Activated naive CD8-positive, alpha-beta T cell treated with anti-CD3 and anti-CD28 coated beads for 36 hours (primary cell): Measurements from ENCODE around the gene PLCL1. TPM values are rescaled to one million over a fixed set of nuclear protein-coding genes. Genes with fewer than 3 reads are reported as not detected.
A peak's percentile ranks its signal among the peaks of the same experiment; 100 is the strongest.

ENCODE experiments used
- DNase-seq: peaks from one replicate; pipeline ENCODE4 v3.0.0; 2021
- H3K27ac Mint-ChIP-seq: one replicate; pipeline ENCODE4 v1.8.0; 2022; ENCODE audit warnings: mild to moderate bottlenecking, moderate library complexity, mixed read lengths
- H3K27me3 Mint-ChIP-seq: one replicate; pipeline ENCODE4 v1.8.0; 2022; ENCODE audit warnings: mild to moderate bottlenecking, mixed read lengths
- H3K36me3 Mint-ChIP-seq: one replicate; pipeline ENCODE4 v1.8.0; 2021; ENCODE audit warnings: mild to moderate bottlenecking, mixed read lengths
- H3K4me1 Mint-ChIP-seq: one replicate; pipeline ENCODE4 v1.8.0; 2021; ENCODE audit warnings: mixed read lengths
- H3K4me3 Mint-ChIP-seq: one replicate; pipeline ENCODE4 v1.8.0; 2022; ENCODE audit warnings: mild to moderate bottlenecking, moderate library complexity, mixed read lengths
- H3K9me3 Mint-ChIP-seq: one replicate; pipeline ENCODE4 v1.8.0; 2022; ENCODE audit warnings: mixed read lengths
- total RNA-seq, 2 experiments: library from RNA; stranded (reverse); gene quantifications; one replicate each; pipeline ENCODE4 v1.2.3, GENCODE V29; 2021

Gene PLCL1
- total RNA-seq, 2 experiments from 2014 or later = 0.22 to 0.23 TPM

DNA sequence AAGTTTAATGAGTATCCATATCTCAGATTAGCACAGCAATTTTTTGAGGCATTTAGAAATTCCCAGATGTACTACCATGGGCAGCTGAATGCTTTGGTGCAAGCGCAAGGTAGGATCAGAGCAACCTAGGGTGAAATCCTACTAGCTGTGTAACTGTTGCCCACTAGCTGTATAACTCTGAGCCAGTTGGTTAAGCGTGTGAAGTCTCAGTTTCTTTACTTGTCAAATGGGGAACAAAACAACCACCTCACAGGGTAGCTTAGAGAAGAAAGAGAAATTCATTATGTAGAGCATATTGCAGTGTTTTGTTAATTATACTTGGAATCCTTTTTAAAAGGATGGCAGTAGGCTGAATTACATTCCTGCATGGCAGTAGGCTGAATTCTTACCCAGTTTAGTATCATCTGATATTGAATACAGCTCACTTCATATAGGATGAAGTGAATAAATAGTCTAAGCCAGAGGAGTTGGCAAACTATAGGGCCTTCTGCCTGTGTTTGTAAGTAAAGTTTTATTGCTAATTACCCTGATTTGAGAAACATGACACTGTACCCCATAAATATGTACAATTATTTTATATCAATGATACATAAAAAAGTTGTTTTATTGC, 180.7 kb downstream of the PLCL1 start:
- H3K9me3 Mint-ChIP-seq = peaks cover 2% of the 10 kb centered on the region
- no peak overlapping the region for H3K27ac Mint-ChIP-seq
- DNase-seq = no peak
- H3K4me1 Mint-ChIP-seq = no peaks in the 10 kb centered on the region
- no peaks in the 10 kb centered on the region for H3K36me3 Mint-ChIP-seq
- no peak overlapping the region for H3K4me3 Mint-ChIP-seq
- H3K27me3 Mint-ChIP-seq = no peaks in the 10 kb centered on the region

DNA sequence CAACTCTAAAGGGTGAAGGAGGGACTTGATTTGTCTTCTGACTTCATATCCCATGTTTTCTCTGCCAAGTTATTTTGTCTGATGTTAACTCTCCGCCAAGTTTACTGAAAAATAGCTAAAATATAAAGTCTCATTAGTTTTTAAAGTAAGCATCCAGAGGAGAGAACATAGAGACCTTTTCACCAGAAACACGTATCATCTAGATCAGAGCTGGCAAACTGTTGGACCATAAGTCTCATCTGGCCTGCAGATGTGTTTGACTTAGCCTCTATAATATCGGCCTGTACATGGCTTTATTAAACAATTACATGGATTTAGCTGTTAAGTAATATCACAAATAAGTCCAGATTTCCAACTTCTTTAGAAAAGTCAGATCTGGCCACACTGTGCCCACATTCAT, 182.6 kb downstream of the PLCL1 start:
- H3K27me3 Mint-ChIP-seq = no peaks in the 10 kb centered on the region
- H3K9me3 Mint-ChIP-seq = peaks cover 4% of the 10 kb centered on the region
- H3K36me3 Mint-ChIP-seq = peaks cover 6% of the 10 kb centered on the region
- no peaks in the 10 kb centered on the region for H3K4me1 Mint-ChIP-seq
- H3K4me3 Mint-ChIP-seq = no peak overlapping the region
- H3K27ac Mint-ChIP-seq = no peak overlapping the region
- DNase-seq = no peak

DNA sequence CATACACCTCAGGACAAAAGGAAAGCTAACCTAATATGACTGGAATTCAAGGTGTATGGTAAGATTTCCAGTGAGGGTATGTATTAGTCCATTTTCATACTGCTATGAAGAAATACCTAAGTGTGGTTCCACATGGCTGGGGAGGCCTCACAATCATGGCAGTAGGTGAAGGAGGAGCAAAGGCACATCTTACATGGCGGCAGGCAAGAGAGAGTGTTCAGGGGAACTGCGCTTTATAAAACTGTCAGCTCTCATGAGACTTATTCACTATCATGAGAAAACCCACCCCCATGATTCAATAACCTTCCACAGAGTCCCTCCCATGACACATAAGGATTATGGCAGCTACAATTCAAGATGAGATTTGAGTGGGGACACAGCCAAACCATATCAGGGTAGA, 186.0 kb downstream of the PLCL1 start:
- Mint-ChIP-seq H3K9me3 (peaks cover 4% of the 10 kb centered on the region), H3K27ac (no peak overlapping the region), H3K36me3 (peaks cover 6% of the 10 kb centered on the region), H3K4me3 (no peak overlapping the region), H3K27me3 (no peaks in the 10 kb centered on the region), H3K4me1 (peaks cover 6% of the 10 kb centered on the region)
- DNase-seq = no peak

DNA sequence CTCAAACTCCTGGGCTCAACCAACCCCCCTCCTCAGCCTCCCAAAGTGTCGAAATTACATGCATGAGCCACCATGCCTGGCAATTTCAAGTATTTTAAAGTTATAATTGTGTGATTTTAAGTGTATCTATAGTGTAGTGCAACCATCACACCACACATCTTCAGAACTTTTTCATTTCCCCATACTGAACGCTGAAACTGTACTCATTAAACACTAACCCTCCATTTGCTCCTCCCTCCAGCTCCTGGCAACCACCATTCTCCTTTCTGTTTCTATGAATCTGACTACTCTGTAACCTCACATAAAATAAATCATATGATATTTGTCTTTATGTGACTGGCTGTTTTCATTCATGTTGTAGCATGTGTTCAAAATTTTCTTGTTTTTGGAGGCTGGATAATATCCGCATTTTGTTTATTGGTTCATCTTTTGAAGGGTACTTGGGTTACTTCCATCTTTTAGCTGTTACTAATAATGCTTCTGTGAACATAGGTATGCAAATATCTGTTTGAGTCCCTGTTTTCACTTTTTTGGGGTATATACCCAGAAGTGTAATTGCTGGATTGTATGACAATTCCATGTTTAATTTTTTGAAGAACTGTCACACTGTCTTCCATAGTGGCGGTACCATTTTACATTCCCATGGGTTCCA, 188.2 kb downstream of the PLCL1 start:
- peaks cover 11% of the 10 kb centered on the region for H3K4me1 Mint-ChIP-seq
- H3K4me3 Mint-ChIP-seq = no peak overlapping the region
- no peak for DNase-seq
- H3K27me3 Mint-ChIP-seq = no peaks in the 10 kb centered on the region
- H3K27ac Mint-ChIP-seq = no peak overlapping the region
- peaks cover 4% of the 10 kb centered on the region for H3K9me3 Mint-ChIP-seq
- H3K36me3 Mint-ChIP-seq = peaks cover 6% of the 10 kb centered on the region

DNA sequence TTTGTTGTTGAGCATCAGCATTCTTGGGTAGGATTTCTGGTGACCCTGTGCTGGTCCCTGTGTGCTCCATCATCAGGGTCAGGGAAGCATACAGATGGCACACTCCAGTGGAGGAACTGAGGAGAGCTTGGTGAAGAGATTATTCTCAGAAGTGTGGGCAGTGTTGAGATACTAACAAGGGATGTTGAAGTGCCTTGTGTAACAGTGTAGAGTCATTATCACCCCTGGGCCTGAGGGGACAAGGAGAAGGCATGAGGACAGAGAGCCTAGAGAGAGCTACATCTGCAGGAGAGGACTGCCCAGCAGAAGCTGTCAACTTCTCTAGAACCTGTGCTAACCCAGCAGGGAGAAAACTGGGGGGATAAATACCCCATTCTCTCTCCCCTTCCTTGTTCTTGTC, 189.0 kb downstream of the PLCL1 start:
- Mint-ChIP-seq H3K27ac (no peak overlapping the region), H3K27me3 (no peaks in the 10 kb centered on the region), H3K9me3 (peaks cover 4% of the 10 kb centered on the region), H3K4me1 (peaks cover 14% of the 10 kb centered on the region), H3K36me3 (peaks cover 6% of the 10 kb centered on the region), H3K4me3 (no peak overlapping the region)
- no peak for DNase-seq

DNA sequence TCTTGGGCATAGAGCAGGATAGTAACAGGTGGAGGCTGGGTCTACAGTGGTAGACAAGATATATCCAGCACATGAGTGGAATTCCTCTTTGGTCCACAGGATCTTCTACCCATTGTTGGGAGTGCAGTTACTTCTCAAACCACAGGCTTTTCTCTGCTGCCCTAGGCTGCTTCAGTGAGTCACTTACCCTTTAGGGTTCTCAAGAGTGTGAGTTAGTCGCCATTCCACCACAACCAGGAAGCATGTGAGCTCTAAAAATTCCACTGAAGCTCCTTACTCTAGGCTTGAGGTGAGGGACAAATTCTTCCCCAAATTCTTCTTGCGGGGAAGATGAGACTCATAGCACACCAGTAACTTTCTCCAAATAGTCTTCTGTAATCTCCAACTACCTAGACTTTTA, 189.4 kb downstream of the PLCL1 start:
- H3K9me3 Mint-ChIP-seq = peaks cover 4% of the 10 kb centered on the region
- no peak overlapping the region for H3K27ac Mint-ChIP-seq
- no peak for DNase-seq
- peaks cover 19% of the 10 kb centered on the region for H3K4me1 Mint-ChIP-seq
- no peaks in the 10 kb centered on the region for H3K27me3 Mint-ChIP-seq
- H3K4me3 Mint-ChIP-seq = no peak overlapping the region
- peaks cover 6% of the 10 kb centered on the region for H3K36me3 Mint-ChIP-seq

DNA sequence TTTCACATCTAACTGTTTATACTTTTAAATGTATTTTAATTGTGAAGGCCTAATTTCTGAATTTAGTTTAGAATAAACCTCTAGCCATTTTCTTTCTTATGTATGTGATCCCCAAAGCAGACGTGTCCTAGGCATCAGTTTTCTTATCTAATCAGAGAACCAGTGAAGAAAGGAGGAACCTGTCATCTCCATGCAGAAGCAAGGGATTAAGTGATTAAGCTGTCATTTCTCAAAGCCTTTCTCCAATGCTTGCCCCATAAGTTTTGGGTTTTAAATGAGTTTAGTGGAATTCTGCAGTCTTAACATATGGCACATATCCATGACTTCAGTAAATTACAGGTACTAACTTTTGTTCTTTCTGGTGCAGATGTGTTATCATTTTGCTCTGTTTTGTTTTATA, 190.4 kb downstream of the PLCL1 start:
- no peak overlapping the region for H3K27ac Mint-ChIP-seq
- H3K9me3 Mint-ChIP-seq = peaks cover 4% of the 10 kb centered on the region
- no peaks in the 10 kb centered on the region for H3K27me3 Mint-ChIP-seq
- peaks cover 6% of the 10 kb centered on the region for H3K36me3 Mint-ChIP-seq
- DNase-seq = no peak
- H3K4me1 Mint-ChIP-seq = peaks cover 20% of the 10 kb centered on the region
- no peak overlapping the region for H3K4me3 Mint-ChIP-seq

DNA sequence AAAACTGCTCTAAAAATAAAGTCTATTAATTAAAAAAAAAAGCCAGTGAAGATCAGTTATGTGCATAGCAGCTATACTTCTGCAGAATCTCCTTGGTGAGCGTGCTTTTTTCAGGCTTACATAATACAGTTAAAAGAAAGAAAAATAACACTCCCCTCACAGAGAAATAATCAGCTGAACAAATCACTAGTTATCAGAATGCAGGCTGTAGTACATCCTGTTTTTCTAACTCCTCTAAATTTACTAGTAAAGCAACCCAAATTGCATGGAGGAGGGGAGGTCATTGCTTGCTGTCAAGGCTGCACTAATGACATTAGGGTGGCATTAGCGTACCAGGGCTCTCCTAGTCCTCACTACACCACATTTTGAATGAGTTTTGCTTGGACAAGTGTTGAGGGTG, 192.2 kb downstream of the PLCL1 start:
- Mint-ChIP-seq H3K9me3 (peaks cover 2% of the 10 kb centered on the region), H3K4me1 (peaks cover 26% of the 10 kb centered on the region), H3K4me3 (no peak overlapping the region), H3K36me3 (peaks cover 2% of the 10 kb centered on the region), H3K27ac (no peak overlapping the region), H3K27me3 (no peaks in the 10 kb centered on the region)
- DNase-seq = no peak

DNA sequence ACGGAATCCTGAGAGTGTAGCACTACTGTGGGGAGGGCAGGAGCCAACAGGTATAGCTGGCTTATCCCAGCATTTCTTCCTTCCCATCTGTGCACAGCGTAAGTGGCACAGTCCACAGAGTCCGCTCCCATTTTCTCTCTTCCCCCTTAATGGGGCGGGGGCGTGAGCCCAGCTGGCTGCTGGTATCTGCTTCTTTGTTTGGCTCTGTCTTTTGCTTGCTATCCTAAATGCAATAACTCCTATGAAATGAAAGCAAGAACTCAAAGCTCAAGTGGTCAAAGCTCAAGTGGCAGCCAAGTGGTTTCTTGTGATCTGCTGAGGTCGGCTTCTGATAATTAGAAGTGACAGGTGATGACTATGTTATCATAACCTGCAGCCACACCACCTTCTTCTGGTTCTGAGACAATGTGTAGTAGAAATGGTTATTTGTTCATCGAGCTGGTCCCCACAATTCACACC, 192.7 kb downstream of the PLCL1 start:
- no peak for DNase-seq
- H3K9me3 Mint-ChIP-seq = peaks cover 4% of the 10 kb centered on the region
- H3K36me3 Mint-ChIP-seq = peaks cover 3% of the 10 kb centered on the region
- no peak overlapping the region for H3K4me3 Mint-ChIP-seq
- no peak overlapping the region for H3K27ac Mint-ChIP-seq
- no peaks in the 10 kb centered on the region for H3K27me3 Mint-ChIP-seq
- H3K4me1 Mint-ChIP-seq = peaks cover 26% of the 10 kb centered on the region

DNA sequence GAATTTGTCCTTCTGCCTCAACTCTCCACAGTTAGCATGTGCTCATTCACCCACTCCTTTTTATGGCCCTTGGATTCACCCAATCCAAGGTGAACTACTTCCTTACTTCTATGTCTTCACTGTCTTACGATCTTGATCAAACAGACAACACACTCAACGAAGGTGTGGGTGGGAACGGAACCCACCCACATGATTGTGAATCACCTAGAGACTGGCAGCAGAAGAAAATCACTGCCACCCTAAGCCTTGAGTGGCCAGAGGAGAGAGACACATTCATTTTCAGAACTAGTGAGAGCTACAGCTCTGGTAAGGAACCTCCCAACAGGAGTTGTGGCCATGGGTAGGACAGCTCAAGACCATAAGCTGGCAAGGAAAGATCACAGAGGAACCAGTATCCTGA, 194.3 kb downstream of the PLCL1 start:
- no peak for DNase-seq
- Mint-ChIP-seq H3K36me3 (peaks cover 3% of the 10 kb centered on the region), H3K27ac (no peak overlapping the region), H3K4me3 (no peak overlapping the region), H3K9me3 (peaks cover 5% of the 10 kb centered on the region), H3K4me1 (peaks cover 29% of the 10 kb centered on the region), H3K27me3 (no peaks in the 10 kb centered on the region)

DNA sequence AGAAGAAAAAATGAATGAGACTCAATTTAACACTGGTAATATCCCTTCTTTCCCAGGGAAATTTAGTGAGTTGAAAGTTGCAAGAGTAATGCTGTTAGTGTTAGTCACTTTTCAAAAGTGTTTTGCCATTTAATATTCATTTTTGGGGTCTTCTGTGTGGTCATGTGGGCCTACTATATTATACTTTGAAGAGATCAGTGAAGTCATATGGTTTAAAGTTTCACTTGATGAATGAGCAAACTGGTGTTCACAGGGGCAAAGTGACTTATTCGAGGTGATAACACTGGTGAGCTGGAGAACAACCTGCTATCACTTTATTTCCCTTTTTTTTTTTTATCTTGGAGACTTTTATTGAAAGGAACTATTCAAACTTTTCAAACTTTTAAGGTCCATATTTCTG, 196.0 kb downstream of the PLCL1 start:
- Mint-ChIP-seq H3K27me3 (no peaks in the 10 kb centered on the region), H3K4me1 (peaks cover 37% of the 10 kb centered on the region), H3K9me3 (peaks cover 5% of the 10 kb centered on the region), H3K27ac (no peak overlapping the region), H3K4me3 (no peak overlapping the region), H3K36me3 (peaks cover 5% of the 10 kb centered on the region)
- DNase-seq = no peak

DNA sequence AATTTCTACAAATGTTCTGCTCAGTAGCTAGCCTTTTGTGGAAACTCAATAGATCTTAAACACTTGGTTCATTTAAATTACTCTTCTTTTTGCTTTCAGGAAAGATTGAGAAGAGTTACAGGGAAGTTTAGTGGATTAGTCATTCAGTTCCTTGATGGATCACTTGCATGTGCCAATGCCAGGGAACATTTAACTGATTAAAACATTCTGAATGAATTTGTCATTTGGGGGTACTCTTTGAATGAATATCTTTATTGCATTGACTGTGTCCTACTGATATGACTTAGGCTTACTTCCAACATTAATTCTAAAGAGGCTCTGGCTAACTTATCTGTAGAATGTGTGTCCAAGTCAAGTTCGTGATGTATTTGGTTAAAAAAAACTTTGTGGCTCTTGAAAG, 199.8 kb downstream of the PLCL1 start:
- H3K36me3 Mint-ChIP-seq = peaks cover 14% of the 10 kb centered on the region
- H3K27ac Mint-ChIP-seq = no peak overlapping the region
- peaks cover 14% of the 10 kb centered on the region for H3K9me3 Mint-ChIP-seq
- DNase-seq = no peak
- no peak overlapping the region for H3K4me3 Mint-ChIP-seq
- H3K4me1 Mint-ChIP-seq = peaks cover 48% of the 10 kb centered on the region
- no peaks in the 10 kb centered on the region for H3K27me3 Mint-ChIP-seq

DNA sequence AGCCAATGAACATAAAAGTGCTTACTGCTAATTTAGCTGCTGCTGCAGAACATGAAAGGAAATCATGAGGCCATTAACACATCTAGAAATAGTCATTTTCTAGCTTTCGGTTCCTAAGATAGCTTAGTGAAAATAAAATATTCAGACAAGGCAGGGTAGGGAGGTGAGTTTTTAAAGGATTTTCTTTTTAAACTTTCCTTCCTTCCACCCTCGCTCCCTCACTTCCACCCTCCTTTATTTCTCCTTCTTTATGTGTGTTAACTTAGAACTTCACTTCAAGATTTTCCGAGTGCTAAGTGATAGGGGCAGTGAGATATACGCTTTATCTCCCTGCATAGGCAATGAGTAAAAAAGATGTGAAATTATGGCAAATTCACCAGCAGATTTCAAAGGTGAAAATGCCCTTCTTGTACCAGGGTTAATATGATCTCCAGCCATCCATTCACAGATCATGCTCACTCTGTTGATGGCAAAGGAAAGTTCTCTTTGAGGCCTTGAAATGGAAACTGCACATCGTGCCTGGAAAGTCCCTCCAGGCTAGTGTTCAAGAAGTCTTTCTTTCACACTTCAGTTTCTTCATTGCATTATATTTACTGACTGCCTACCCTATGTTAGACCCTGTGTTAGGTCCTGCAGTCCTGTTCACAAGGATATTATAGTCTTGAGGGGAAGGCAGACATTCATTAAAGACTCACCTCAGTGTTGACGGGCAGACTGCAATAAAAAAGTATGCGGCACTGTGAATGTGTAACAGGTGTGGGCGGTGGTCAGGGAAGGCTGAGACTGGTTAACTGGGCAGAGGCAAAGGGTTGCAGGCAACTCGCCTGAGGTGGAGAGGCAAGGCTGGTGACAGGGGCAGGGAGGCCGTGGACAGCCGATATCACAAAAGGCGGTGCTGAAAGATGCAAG, 200.8 kb downstream of the PLCL1 start:
- peaks cover 47% of the 10 kb centered on the region for H3K4me1 Mint-ChIP-seq

DNA sequence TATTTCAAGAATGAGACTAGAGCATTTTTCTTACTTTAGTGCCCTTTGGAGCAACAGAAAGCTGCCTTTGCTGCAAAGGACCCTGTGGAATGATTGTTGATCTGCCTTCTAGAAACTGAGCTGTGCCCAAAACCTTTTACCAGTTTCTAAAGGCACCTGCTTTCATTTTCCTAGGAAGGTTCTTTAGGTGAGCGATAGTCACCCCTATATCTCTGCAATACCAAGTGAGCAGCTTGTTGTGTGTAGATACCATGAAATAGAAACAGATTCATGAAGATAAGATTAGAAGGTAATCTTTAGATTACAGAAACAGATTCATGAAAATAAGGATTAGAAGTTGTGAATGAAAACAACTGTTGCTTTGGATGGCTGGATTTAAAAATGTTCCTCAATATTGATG, 202.3 kb downstream of the PLCL1 start:
- peaks cover 42% of the 10 kb centered on the region for H3K4me1 Mint-ChIP-seq
- no peak overlapping the region for H3K27ac Mint-ChIP-seq

More for the DNA sequence above, 200.8 kb downstream of the PLCL1 start:
- peaks cover 20% of the 10 kb centered on the region for H3K36me3 Mint-ChIP-seq
- H3K9me3 Mint-ChIP-seq = peaks cover 23% of the 10 kb centered on the region
- H3K4me3 Mint-ChIP-seq = peak overlapping the region; percentile 26
- DNase-seq = peak; percentile 14
- peak overlapping the region; percentile 86 for H3K27ac Mint-ChIP-seq
- no peaks in the 10 kb centered on the region for H3K27me3 Mint-ChIP-seq

DNA sequence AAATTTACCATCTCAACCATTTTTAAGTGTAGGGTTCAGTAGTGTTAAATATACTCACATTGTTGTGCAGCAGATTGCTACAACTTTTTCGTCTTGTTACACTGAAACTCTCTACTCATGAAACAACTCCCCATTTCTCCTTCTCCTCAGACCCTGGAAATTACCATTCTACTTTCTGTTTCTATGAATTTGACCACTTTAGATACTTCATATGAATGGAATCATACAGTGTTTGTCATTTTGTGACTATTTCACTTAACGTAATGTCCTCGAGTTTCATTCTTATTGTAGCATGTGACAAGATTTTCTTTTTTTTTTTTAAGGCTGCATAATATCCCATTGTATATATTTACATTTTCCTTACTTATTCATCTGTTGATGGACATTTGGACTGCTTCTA, 203.8 kb downstream of the PLCL1 start:
- H3K27me3 Mint-ChIP-seq = no peaks in the 10 kb centered on the region
- H3K27ac Mint-ChIP-seq = peak overlapping the region; percentile 26
- H3K4me3 Mint-ChIP-seq = no peak overlapping the region
- peaks cover 38% of the 10 kb centered on the region for H3K9me3 Mint-ChIP-seq
- peaks cover 42% of the 10 kb centered on the region for H3K4me1 Mint-ChIP-seq
- peaks cover 29% of the 10 kb centered on the region for H3K36me3 Mint-ChIP-seq
- no peak for DNase-seq

More for the DNA sequence above, 202.3 kb downstream of the PLCL1 start:
- Mint-ChIP-seq H3K27me3 (no peaks in the 10 kb centered on the region), H3K36me3 (peaks cover 27% of the 10 kb centered on the region), H3K4me3 (no peak overlapping the region), H3K9me3 (peaks cover 33% of the 10 kb centered on the region)
- DNase-seq = no peak
